Type B pancreatic cell (in vitro differentiated cells): ENCODE data around the gene DPF3. TPM values are rescaled to one million over a fixed set of nuclear protein-coding genes. Genes with fewer than 3 reads are reported as not detected.

ENCODE experiments used
- DNase-seq: peaks from one replicate; pipeline ENCODE4 v3.0.0; 2021; ENCODE audit warnings: mixed read lengths; ENCODE audit not compliant: unreplicated experiment; ENCODE audit errors: extremely low spot score
- H3K27ac Mint-ChIP-seq: 2 replicates; pipeline ENCODE4 v1.8.0; 2021; ENCODE audit warnings: mild to moderate bottlenecking, mixed read lengths
- H3K27me3 Mint-ChIP-seq: 2 replicates; pipeline ENCODE4 v1.8.0; 2021; ENCODE audit warnings: mixed read lengths
- H3K36me3 Mint-ChIP-seq: 2 replicates; pipeline ENCODE4 v1.8.0; 2021; ENCODE audit warnings: mixed read lengths
- H3K4me1 Mint-ChIP-seq: one replicate; pipeline ENCODE4 v1.8.0; 2021; ENCODE audit warnings: mixed read lengths; ENCODE audit not compliant: unreplicated experiment
- H3K4me3 Mint-ChIP-seq: 2 replicates; pipeline ENCODE4 v1.8.0; 2021; ENCODE audit warnings: mild to moderate bottlenecking, mixed read lengths
- H3K9me3 Mint-ChIP-seq: 2 replicates; pipeline ENCODE4 v1.8.0; 2021; ENCODE audit warnings: mixed read lengths
- CTCF ChIP-seq: fragments of 200-600 bp; sonication (generic); conservative IDR thresholded peaks from 2 replicates; pipeline ENCODE4 v1.5.0; 2021; ENCODE audit warnings: antibody characterized with exemption, mild to moderate bottlenecking
- total RNA-seq: library from RNA; stranded (reverse); gene quantifications from 2 replicates; pipeline ENCODE4 v1.2.1, GENCODE V29; 2021; ENCODE audit warnings: low replicate concordance

Gene DPF3
- total RNA-seq, 1 donor from 2014 or later, result 4.5 TPM

- Mint-ChIP-seq H3K27ac (no peak overlapping the region), H3K27me3 (peaks cover 20% of the 10 kb centered on the region), H3K9me3 (peaks cover 7% of the 10 kb centered on the region), H3K4me1 (no peaks in the 10 kb centered on the region), H3K4me3 (no peak overlapping the region), H3K36me3 (no peaks in the 10 kb centered on the region)
- no peak for DNase-seq
- TF ChIP-seq CTCF, result no peak
Measured at GRCh38 chr14:72583316-72584272, 310.3 kb downstream of the DPF3 start.

GRCh38 chr14:72582582-72582981 lies 311.3 kb downstream of the DPF3 start:
- no peaks in the 10 kb centered on the region for H3K4me1 Mint-ChIP-seq
- H3K4me3 Mint-ChIP-seq, result no peak overlapping the region
- peaks cover 28% of the 10 kb centered on the region for H3K27me3 Mint-ChIP-seq
- DNase-seq, result no peak
- TF ChIP-seq CTCF, result no peak
- H3K36me3 Mint-ChIP-seq, result no peaks in the 10 kb centered on the region
- no peak overlapping the region for H3K27ac Mint-ChIP-seq
- H3K9me3 Mint-ChIP-seq, result peaks cover 7% of the 10 kb centered on the region

- no peak for DNase-seq
- TF ChIP-seq CTCF, result no peak
- H3K36me3 Mint-ChIP-seq, result no peaks in the 10 kb centered on the region
- H3K4me1 Mint-ChIP-seq, result no peaks in the 10 kb centered on the region
- no peak overlapping the region for H3K4me3 Mint-ChIP-seq
- H3K27me3 Mint-ChIP-seq, result peaks cover 34% of the 10 kb centered on the region
- H3K27ac Mint-ChIP-seq, result no peak overlapping the region
- H3K9me3 Mint-ChIP-seq, result no peaks in the 10 kb centered on the region
Measured at GRCh38 chr14:72578514-72578913, 315.4 kb downstream of the DPF3 start.

- Mint-ChIP-seq H3K9me3 (no peaks in the 10 kb centered on the region), H3K27me3 (peaks cover 37% of the 10 kb centered on the region), H3K4me3 (no peak overlapping the region), H3K36me3 (no peaks in the 10 kb centered on the region), H3K27ac (no peak overlapping the region), H3K4me1 (no peaks in the 10 kb centered on the region)
- TF ChIP-seq CTCF, result no peak
- no peak for DNase-seq
Measured at GRCh38 chr14:72577521-72577920, 316.4 kb downstream of the DPF3 start.

GRCh38 chr14:72576258-72576657 lies 317.6 kb downstream of the DPF3 start:
- Mint-ChIP-seq H3K9me3 (no peaks in the 10 kb centered on the region), H3K4me1 (no peaks in the 10 kb centered on the region), H3K27ac (no peak overlapping the region), H3K4me3 (no peak overlapping the region), H3K36me3 (no peaks in the 10 kb centered on the region), H3K27me3 (peaks cover 37% of the 10 kb centered on the region)
- no peak for TF ChIP-seq CTCF
- DNase-seq, result no peak
